SK-N-SH (cell line): ENCODE measurements around the gene MRPL51.

Experiments used
- EP300 ChIP-seq, 2 experiments: IDR thresholded peaks; 2 replicates each; pipeline versions ENCODE4 v1.4.0 to v1.6.1; 2012; ENCODE audit warnings: borderline replicate concordance in 1 of 2, low read depth in 1 of 2, low read length in 1 of 2
- POLR2AphosphoS5 ChIP-seq: IDR thresholded peaks from 2 replicates; pipeline ENCODE4 v1.6.1; 2012; ENCODE audit warnings: low read depth, low read length
- TF ChIP-seq, protein P1 (sequence below): fragments of 200-600 bp; sonication (generic); IDR thresholded peaks from 2 replicates; pipeline ENCODE4 v1.6.1; 2017; ENCODE audit warnings: antibody characterized with exemption, mild to moderate bottlenecking, moderate library complexity

DNA sequence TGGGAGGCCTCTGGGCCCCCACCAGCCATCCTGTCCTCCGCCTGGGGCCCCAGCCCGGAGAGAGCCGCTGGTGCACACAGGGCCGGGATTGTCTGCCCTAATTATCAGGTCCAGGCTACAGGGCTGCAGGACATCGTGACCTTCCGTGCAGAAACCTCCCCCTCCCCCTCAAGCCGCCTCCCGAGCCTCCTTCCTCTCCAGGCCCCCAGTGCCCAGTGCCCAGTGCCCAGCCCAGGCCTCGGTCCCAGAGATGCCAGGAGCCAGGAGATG lies 40.5 kb upstream of the MRPL51 start:
- TF ChIP-seq POLR2AphosphoS5: no peak; the same call in 1 of the 2 replicates
- TF ChIP-seq EP300 (IDR thresholded peaks at IDR 0.05; ENCODE audit: borderline replicate concordance in 1 of 2, low read depth in 1 of 2, low read length in 1 of 2): peak in 1 of 2 experiments; percentile 8; a peak in 1 of 4 replicates
- TF ChIP-seq, protein P1, sequence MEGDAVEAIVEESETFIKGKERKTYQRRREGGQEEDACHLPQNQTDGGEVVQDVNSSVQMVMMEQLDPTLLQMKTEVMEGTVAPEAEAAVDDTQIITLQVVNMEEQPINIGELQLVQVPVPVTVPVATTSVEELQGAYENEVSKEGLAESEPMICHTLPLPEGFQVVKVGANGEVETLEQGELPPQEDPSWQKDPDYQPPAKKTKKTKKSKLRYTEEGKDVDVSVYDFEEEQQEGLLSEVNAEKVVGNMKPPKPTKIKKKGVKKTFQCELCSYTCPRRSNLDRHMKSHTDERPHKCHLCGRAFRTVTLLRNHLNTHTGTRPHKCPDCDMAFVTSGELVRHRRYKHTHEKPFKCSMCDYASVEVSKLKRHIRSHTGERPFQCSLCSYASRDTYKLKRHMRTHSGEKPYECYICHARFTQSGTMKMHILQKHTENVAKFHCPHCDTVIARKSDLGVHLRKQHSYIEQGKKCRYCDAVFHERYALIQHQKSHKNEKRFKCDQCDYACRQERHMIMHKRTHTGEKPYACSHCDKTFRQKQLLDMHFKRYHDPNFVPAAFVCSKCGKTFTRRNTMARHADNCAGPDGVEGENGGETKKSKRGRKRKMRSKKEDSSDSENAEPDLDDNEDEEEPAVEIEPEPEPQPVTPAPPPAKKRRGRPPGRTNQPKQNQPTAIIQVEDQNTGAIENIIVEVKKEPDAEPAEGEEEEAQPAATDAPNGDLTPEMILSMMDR: no peak
